Type B pancreatic cell (in vitro differentiated cells): ENCODE results near the gene BCL3. TPM values are rescaled to one million over a fixed set of nuclear protein-coding genes. Genes with fewer than 3 reads are reported as not detected.
A peak's percentile ranks its signal among the peaks of the same experiment; 100 is the strongest.

Source experiments
- DNase-seq: peaks from one replicate; pipeline ENCODE4 v3.0.0; 2021; ENCODE audit warnings: mixed read lengths; ENCODE audit not compliant: unreplicated experiment; ENCODE audit errors: extremely low spot score
- H3K27ac Mint-ChIP-seq: 2 replicates; pipeline ENCODE4 v1.8.0; 2021; ENCODE audit warnings: mild to moderate bottlenecking, mixed read lengths
- H3K27me3 Mint-ChIP-seq: 2 replicates; pipeline ENCODE4 v1.8.0; 2021; ENCODE audit warnings: mixed read lengths
- H3K36me3 Mint-ChIP-seq: 2 replicates; pipeline ENCODE4 v1.8.0; 2021; ENCODE audit warnings: mixed read lengths
- H3K4me1 Mint-ChIP-seq: one replicate; pipeline ENCODE4 v1.8.0; 2021; ENCODE audit warnings: mixed read lengths; ENCODE audit not compliant: unreplicated experiment
- H3K4me3 Mint-ChIP-seq: 2 replicates; pipeline ENCODE4 v1.8.0; 2021; ENCODE audit warnings: mild to moderate bottlenecking, mixed read lengths
- H3K9me3 Mint-ChIP-seq: 2 replicates; pipeline ENCODE4 v1.8.0; 2021; ENCODE audit warnings: mixed read lengths
- total RNA-seq: library from RNA; stranded (reverse); gene quantifications from 2 replicates; pipeline ENCODE4 v1.2.1, GENCODE V29; 2021; ENCODE audit warnings: low replicate concordance
- TF ChIP-seq, protein P1 (sequence below): fragments of 200-600 bp; sonication (generic); conservative IDR thresholded peaks from 2 replicates; pipeline ENCODE4 v1.5.0; 2021; ENCODE audit warnings: antibody characterized with exemption, mild to moderate bottlenecking

The BCL3 gene
- total RNA-seq, 1 donor from 2014 or later = 18.9 TPM

DNA sequence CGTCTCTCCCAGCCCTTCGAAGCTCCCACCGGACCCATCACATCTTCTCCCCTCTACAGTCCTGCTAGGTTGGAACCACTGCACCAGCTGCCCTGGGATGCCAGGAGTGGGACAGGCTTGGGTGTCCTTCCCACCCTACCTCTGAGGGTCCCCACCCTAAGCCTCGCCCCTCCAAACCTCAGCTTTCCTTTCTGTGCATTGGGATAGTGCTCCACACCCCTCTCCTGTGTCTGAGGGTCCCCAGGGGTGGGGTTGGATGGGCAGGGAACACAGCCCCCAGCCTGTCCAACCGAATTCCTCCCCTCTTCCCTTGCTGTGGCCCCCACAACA, 1.9 kb upstream of the BCL3 start:
- Mint-ChIP-seq H3K4me3 (peak overlapping the region; percentile 82), H3K36me3 (no peaks in the 10 kb centered on the region), H3K27ac (peak overlapping the region; percentile 82), H3K9me3 (no peaks in the 10 kb centered on the region), H3K27me3 (peaks cover 41% of the 10 kb centered on the region), H3K4me1 (peaks cover 23% of the 10 kb centered on the region)
- no peak for DNase-seq
- TF ChIP-seq, protein P1, sequence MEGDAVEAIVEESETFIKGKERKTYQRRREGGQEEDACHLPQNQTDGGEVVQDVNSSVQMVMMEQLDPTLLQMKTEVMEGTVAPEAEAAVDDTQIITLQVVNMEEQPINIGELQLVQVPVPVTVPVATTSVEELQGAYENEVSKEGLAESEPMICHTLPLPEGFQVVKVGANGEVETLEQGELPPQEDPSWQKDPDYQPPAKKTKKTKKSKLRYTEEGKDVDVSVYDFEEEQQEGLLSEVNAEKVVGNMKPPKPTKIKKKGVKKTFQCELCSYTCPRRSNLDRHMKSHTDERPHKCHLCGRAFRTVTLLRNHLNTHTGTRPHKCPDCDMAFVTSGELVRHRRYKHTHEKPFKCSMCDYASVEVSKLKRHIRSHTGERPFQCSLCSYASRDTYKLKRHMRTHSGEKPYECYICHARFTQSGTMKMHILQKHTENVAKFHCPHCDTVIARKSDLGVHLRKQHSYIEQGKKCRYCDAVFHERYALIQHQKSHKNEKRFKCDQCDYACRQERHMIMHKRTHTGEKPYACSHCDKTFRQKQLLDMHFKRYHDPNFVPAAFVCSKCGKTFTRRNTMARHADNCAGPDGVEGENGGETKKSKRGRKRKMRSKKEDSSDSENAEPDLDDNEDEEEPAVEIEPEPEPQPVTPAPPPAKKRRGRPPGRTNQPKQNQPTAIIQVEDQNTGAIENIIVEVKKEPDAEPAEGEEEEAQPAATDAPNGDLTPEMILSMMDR = no peak

DNA sequence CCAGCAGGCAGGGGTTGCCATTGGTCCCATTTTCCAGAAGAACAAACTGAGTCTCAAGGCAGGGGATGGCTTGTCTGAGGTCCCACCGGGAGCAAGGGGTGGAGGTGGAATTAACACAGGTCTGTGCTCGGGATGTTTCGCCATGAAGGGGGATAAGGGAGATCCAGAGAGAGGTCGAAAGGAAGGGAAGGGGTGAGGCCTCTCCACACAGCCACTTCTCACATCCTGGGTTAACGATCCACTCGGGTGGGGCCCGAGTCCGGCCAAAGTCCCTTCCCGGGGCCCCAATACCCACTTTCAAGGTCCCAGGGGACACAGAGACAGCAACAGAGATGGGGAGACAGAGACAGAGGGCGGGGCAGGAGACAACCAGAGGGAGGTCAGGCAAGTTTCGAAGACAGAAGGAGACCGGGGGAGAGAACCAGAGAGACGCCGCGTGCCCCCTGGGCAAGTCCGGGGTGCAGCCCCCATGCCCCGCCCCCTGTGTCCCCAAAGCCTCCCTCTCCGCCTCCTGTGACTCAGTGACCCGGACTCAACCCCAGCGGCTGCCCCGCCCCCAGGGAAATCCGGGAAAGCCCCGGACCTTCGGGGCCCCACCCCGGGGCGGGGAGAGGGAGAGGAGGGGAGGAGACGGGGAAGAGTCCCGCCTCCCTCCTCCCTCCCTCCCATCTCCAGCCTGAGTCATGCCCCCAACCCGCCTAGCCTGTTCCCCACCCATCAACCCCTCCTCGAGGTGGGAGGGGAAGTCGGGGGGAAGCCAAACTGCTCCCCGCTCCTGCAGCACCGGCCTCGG, 1.4 kb upstream of the BCL3 start:
- peak overlapping the region; percentile 91 for H3K4me3 Mint-ChIP-seq
- peaks cover 41% of the 10 kb centered on the region for H3K27me3 Mint-ChIP-seq
- TF ChIP-seq, protein P1 = no peak
- H3K36me3 Mint-ChIP-seq = no peaks in the 10 kb centered on the region
- peaks cover 23% of the 10 kb centered on the region for H3K4me1 Mint-ChIP-seq
- DNase-seq = peak; percentile 82
- no peaks in the 10 kb centered on the region for H3K9me3 Mint-ChIP-seq
- peak overlapping the region; percentile 95 for H3K27ac Mint-ChIP-seq

DNA sequence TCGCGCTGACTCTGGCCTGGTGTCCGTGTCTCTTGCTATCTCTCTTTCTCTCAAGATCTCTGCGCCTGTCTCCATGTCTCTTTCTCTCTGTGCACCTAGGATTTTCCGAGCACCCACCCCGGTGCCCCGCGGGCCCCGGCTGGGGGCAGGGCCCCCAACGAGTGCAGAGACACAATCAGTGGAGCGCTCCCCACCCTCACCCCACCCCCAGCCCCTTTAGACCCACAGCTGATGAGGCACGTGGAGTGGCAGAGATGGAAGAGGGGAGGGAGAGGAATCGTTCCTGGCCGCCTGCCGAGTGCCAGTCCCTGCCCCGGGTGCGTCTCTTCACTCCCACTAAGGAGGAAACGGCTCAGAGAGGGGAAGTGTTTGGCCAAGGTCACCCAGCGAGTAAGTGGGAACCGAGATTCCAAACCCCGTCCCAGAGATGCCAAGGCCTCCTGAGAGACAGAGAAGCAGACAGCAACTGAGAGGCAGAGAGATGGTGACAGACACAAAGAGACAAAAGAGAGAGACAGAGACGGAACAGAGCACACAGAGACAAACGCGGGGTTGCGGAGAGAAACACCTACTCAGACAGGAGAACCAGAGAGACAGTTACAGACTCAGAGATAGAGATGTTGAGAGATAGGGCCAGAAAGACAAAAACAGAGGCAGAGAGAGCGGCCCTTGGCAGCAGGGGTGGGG, 626 bp upstream of the BCL3 start:
- Mint-ChIP-seq H3K27ac (peak overlapping the region; percentile 95), H3K9me3 (no peaks in the 10 kb centered on the region), H3K4me3 (peak overlapping the region; percentile 91), H3K4me1 (peaks cover 24% of the 10 kb centered on the region), H3K27me3 (peaks cover 48% of the 10 kb centered on the region), H3K36me3 (peaks cover 5% of the 10 kb centered on the region)
- DNase-seq = no peak
- TF ChIP-seq, protein P1 = no peak

DNA sequence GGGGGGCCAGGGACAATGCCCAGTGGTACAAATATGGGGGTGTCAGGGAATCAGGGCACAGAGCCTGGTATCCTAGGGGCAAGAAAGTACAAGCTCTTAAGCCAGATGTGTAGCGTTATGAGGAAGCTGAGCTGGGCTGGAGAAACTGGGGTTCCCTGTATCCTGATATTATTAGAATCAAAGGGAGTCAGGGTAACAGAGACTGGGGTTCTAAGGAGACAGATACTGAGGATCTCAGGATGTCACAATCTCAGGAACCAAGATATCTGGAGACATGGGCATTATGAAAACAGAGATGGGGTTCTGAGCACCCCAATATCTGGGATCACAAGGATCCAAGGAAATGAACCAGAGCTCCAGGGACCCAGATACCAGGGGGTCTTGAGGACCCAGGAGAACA, 784 bp downstream of the BCL3 start:
- Mint-ChIP-seq H3K27me3 (peaks cover 56% of the 10 kb centered on the region), H3K36me3 (peaks cover 5% of the 10 kb centered on the region), H3K27ac (peak overlapping the region; percentile 81), H3K9me3 (no peaks in the 10 kb centered on the region), H3K4me3 (peak overlapping the region; percentile 85), H3K4me1 (peaks cover 32% of the 10 kb centered on the region)
- DNase-seq = no peak
- TF ChIP-seq, protein P1 = no peak

DNA sequence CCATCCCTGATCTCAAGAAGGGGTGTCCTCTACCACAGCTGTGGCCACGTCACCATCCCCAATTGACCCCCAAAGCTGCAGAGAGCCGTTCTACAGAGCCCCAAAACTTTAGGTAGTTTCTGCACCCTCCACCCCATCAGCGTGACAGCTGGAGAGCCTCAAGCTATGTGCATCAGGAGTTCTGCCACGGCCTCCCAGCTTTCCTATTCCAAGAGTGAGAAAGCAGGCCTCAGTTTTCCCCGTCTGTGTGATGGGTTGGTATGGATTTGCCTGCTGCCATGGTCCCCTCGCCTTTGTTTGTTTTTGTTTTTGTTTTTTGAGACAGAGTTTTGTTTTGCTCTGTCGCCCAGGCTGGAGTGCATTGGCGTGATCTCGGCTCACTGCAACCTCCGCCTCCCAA, 1.5 kb downstream of the BCL3 start:
- TF ChIP-seq, protein P1 = no peak
- Mint-ChIP-seq H3K27ac (peak overlapping the region; percentile 81), H3K4me3 (peak overlapping the region; percentile 85), H3K9me3 (no peaks in the 10 kb centered on the region), H3K4me1 (peaks cover 37% of the 10 kb centered on the region), H3K27me3 (peaks cover 61% of the 10 kb centered on the region), H3K36me3 (peaks cover 5% of the 10 kb centered on the region)
- DNase-seq = no peak
